Left hindlimb (tissue), 1 donor: ENCODE measurements around the gene WDSUB1.

Experiments
- DNase-seq: peaks from one replicate; pipeline ENCODE4 v3.0.0-alpha.2; 2018

Gene WDSUB1

GRCh38 chr2:159265171-159265576 is 21.3 kb downstream of the WDSUB1 start:
- no peak for DNase-seq

- no peak for DNase-seq
Observed at GRCh38 chr2:159262904-159263303, 23.6 kb downstream of the WDSUB1 start.

GRCh38 chr2:159262226-159262625 is 24.3 kb downstream of the WDSUB1 start:
- no peak for DNase-seq

- no peak for DNase-seq
Observed at GRCh38 chr2:159256159-159256558, 30.3 kb downstream of the WDSUB1 start.

DNA sequence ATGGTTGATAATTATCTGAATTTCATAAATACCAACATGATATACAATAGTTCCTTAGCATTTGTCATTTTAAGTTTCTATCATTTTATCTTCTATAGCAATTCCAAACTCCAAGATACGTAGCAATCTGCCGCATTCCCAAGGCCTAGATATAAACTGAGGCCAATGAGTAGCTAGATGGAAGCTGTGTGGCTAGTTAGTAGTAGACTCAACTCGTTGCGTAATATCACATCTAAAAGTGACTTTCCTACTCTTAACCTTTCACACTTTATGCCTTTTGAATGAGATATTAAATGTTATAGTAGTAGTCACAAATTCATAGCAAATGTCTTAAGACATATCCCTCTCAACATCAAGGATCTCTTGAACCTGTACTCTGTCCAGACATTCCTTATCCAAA is 33.6 kb downstream of the WDSUB1 start:
- no peak for DNase-seq

- no peak for DNase-seq
Observed at GRCh38 chr2:159251296-159252173, 35.0 kb downstream of the WDSUB1 start.

DNA sequence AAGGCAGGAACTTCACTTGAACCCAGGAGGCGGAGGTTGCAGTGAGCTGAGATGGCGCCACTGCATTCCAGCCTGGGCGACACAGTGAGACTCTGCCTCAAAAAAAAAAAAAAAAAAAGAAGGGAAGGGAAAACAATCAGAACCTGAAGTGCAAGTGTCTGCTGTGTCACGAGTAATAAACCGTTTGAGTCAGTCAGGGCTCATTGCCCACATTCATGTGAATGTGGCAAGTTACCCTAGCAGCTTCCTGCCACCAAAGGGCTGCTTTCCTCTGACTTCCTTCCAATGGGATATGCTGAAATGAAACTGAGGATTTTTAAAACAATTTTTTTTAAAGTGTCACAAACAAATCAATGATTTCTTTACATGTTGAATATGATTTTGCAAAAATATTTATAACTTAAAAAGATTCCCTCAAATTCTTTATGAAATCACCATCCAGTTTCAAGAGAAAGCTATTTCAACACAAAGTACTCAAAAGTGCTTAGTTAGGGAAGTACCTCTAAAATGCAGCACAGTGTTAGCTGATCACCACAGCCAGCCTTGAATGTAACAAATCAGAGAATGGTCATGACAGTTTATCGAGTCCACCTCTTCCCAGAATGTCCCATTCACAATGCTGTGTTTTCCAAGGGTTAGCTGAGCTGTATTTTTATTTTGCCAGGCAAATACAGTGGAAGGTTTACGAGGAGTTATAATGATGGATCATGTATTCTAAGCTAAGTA is 36.4 kb downstream of the WDSUB1 start:
- no peak for DNase-seq

DNA sequence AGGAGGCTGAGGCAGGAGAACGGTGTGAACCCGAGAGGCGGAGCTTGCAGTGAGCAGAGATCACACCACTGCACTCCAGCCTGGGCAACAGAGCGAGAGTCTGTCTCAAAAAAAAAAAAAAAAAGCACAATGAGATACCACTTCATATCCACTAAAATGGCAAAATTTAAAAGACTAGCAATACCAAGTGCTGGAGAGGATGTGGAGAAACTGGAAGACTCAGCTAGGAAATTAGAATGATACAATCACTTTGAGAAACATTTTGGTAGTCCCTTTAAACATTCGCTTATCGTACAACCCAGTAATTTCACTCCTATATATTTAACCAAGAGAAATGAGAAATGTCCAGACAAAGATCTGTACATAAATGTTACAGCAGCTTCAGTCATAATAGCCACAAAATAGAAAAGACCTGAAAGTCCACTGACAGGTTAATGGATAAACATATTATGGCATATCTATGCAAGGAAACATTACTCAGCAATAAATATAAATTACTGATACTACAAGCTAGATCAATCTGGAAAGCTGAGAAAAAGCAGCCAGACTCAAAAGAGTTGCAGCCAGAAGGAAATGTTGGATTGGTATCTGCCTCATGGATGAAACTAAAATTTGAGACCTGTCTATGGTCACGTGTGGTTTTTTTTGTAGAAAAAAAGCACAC is 40.0 kb downstream of the WDSUB1 start:
- no peak for DNase-seq

DNA sequence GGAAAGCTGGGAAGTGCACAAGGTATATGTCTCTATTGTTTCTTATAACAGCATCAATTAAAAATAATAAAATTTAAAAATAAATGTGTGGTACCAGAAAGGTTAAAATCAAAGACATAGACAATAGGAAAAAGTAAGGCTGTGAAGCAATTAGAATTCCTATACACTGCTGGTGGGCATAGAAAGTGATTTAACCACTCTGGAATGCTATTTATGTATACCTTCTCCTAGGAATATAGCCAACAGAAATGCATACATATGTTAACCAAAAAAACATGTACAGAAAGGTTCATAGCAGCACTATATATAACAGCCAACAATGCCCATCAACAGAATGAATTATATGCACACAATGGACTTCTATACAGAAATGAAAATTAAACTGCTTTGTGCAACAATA is 43.0 kb downstream of the WDSUB1 start:
- DNase-seq = no peak

- DNase-seq = no peak
Observed at GRCh38 chr2:159234868-159235267, 51.6 kb downstream of the WDSUB1 start.

- DNase-seq = no peak
Observed at GRCh38 chr2:159232456-159233170, 53.9 kb downstream of the WDSUB1 start.

- no peak for DNase-seq
Observed at GRCh38 chr2:159230145-159230877, 56.2 kb downstream of the WDSUB1 start.

DNA sequence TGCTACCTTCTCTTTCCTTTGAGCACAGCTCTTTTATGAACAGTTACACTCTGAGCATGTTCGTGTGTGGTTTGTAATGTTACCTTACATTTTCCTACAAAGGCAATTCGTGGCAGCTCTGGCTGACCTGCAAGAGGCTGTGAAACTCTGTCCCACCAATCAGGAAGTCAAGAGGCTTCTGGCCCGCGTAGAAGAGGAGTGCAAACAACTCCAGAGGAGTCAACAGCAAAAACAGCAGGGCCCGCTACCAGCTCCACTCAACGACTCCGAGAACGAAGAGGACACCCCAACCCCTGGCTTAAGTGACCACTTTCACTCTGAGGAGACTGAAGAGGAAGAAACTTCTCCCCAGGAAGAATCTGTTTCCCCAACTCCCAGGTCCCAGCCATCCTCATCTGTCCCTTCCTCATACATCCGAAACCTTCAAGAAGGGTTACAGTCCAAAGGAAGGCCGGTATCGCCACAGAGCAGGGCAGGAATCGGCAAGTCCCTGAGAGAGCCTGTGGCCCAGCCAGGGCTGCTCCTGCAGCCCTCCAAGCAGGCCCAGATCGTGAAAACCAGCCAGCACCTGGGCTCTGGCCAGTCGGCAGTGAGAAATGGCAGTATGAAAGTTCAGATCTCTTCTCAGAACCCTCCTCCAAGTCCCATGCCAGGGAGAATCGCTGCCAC is 56.9 kb downstream of the WDSUB1 start:
- no peak for DNase-seq

DNA sequence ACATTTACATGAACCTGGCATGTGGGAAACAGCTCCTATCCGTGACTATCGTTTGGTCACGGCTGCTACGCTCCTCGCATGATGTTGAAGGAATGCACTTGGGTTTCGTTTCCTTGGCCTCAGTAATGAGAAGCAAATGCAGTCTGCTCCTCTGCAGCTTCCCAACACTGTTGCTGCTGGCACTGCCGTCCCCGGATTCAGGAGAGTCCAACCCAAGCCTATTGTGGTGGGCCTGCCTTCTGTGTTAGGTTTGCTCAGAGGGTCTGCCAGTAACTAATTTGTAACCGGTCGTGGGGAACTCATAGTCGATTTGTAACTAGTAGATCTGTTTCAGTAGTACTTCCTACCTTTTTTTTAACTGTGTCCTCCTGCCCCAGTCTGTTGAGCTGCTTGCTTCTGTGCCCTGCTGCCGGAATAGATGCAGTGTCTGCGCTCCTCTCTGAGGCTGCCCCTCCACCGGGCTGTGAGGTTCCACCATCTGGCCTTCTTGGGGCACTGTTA is 58.4 kb downstream of the WDSUB1 start:
- peak; percentile 61 for DNase-seq

GRCh38 chr2:159227467-159227866 is 59.0 kb downstream of the WDSUB1 start:
- DNase-seq = no peak

GRCh38 chr2:159226608-159227385 is 59.7 kb downstream of the WDSUB1 start:
- DNase-seq = no peak

GRCh38 chr2:159226059-159226461 is 60.4 kb downstream of the WDSUB1 start:
- DNase-seq = no peak

- no peak for DNase-seq
Observed at GRCh38 chr2:159225025-159226016, 61.2 kb downstream of the WDSUB1 start.
